Mesenchymal stem cell (in vitro differentiated cells and primary cell): ENCODE results near the gene ZNF337. TPM values are rescaled to one million over a fixed set of nuclear protein-coding genes. Genes with fewer than 3 reads are reported as not detected.

Source experiments
- small RNA-seq: library from polyadenylated mRNA; stranded (forward); fragments of <200 nt; extraction: miRNeasy Mini kit (QIAGEN cat#:217004); gene quantifications from one replicate; pipeline ENCODE3, GENCODE V24; 2013; ENCODE audit warnings: low read depth

ZNF337 gene

Small RNA genes within 50 kb of the gene (small RNA-seq; reads per million reads assigned to genes)
- gene RN7SL594P = not detected
